HG02884 (cell line): ENCODE measurements around the gene BMPER.

Experiments
- ATAC-seq: cut with Tn5 transposase; IDR thresholded peaks from one replicate; pipeline ENCODE4 v1.9.1; 2021; ENCODE audit warnings: mild to moderate bottlenecking, moderate library complexity; ENCODE audit not compliant: unreplicated experiment

Gene BMPER

GRCh38 chr7:34059136-34059828 lies 153.9 kb downstream of the BMPER start:
- no peak for ATAC-seq

GRCh38 chr7:34060196-34060947 lies 155.0 kb downstream of the BMPER start:
- ATAC-seq, result no peak

- ATAC-seq, result no peak
Observed at GRCh38 chr7:34061149-34061548, 155.8 kb downstream of the BMPER start.

- ATAC-seq, result no peak
Observed at GRCh38 chr7:34062341-34062740, 157.0 kb downstream of the BMPER start.

- no peak for ATAC-seq
Observed at GRCh38 chr7:34062826-34063225, 157.5 kb downstream of the BMPER start.

- no peak for ATAC-seq
Observed at GRCh38 chr7:34064519-34065158, 159.3 kb downstream of the BMPER start.

- no peak for ATAC-seq
Observed at GRCh38 chr7:34066411-34066810, 161.1 kb downstream of the BMPER start.

GRCh38 chr7:34067005-34067778 lies 161.9 kb downstream of the BMPER start:
- ATAC-seq, result no peak

GRCh38 chr7:34069676-34070075 lies 164.3 kb downstream of the BMPER start:
- ATAC-seq, result no peak

GRCh38 chr7:34070511-34071323 lies 165.4 kb downstream of the BMPER start:
- no peak for ATAC-seq

GRCh38 chr7:34073676-34074075 lies 168.3 kb downstream of the BMPER start:
- ATAC-seq, result no peak

- ATAC-seq, result no peak
Observed at GRCh38 chr7:34074421-34074820, 169.1 kb downstream of the BMPER start.

GRCh38 chr7:34075523-34076370 lies 170.4 kb downstream of the BMPER start:
- ATAC-seq, result no peak

- no peak for ATAC-seq
Observed at GRCh38 chr7:34077168-34077567, 171.8 kb downstream of the BMPER start.

GRCh38 chr7:34078864-34079263 lies 173.5 kb downstream of the BMPER start:
- ATAC-seq, result no peak

GRCh38 chr7:34080513-34080912 lies 175.2 kb downstream of the BMPER start:
- ATAC-seq, result no peak

GRCh38 chr7:34081935-34082334 lies 176.6 kb downstream of the BMPER start:
- ATAC-seq, result no peak

- no peak for ATAC-seq
Observed at GRCh38 chr7:34083440-34083839, 178.1 kb downstream of the BMPER start.

- ATAC-seq, result no peak
Observed at GRCh38 chr7:34084651-34085050, 179.3 kb downstream of the BMPER start.
